ENCODE measurements around the gene TMEM141. TPM values are rescaled to one million over a fixed set of nuclear protein-coding genes. Genes with fewer than 3 reads are reported as not detected.
"Not testable (repeated sequence)": the region's sequence is repeated elsewhere in the genome, so short reads cannot be mapped to it uniquely, and the experiment has no call there.

The TMEM141 gene
- total RNA-seq, 6 experiments from 2014 or later, result 46.5 to 105 (median 56.7) TPM

DNA sequence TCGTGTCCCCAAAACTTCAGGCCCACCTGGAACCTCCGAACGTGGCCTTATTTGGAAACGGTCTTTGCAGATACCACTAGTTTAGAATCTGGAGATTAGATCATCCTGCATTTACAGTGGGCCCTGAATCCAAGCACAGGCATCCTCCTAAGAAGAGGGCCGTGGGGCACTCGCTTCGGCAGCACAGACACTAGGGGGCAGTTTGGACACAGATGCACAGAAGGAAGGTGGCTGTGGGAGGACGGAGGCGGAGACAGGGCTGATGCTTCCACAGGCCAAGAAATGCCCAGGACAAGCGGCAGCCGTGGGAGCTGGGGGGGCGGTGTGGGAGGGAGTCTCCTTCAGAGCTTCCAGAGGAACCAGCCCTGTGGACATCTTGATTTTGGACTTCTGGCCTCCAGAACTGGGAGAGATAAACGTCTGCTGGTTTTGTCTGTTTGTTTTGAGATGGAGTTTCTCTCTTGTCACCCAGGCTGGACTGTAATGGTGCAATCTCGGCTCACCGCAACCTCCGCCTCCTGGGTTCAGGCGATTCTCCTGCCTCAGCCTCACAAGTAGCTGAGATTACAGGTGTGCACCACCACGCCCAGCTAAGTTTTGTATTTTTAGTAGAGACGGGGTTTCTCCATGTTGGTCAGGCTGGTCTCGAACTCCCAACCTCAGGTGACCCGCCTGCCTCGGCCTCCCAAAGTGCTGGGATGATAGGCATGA lies 30.2 kb upstream of the TMEM141 start:
- peak; percentile 47 to 68 (median 63) for ATAC-seq
- WGBS (ENCODE audit: insufficient coverage, low coverage, low lambda C conversion rate, missing lambda C conversion rate), result 45% methylated on average over 13 of the region's 22 CpGs
- intact Hi-C loops (cut with DNase I); H3K27ac ChIP-seq; H3K4me1 ChIP-seq; H3K36me3 ChIP-seq; H3K9me3 ChIP-seq; H3K4me3 ChIP-seq; H3K27me3 ChIP-seq: not testable (repeated sequence)
- peak in 2 of 3 donors; percentile 58 to 67 for DNase-seq
- TF ChIP-seq, protein P1, sequence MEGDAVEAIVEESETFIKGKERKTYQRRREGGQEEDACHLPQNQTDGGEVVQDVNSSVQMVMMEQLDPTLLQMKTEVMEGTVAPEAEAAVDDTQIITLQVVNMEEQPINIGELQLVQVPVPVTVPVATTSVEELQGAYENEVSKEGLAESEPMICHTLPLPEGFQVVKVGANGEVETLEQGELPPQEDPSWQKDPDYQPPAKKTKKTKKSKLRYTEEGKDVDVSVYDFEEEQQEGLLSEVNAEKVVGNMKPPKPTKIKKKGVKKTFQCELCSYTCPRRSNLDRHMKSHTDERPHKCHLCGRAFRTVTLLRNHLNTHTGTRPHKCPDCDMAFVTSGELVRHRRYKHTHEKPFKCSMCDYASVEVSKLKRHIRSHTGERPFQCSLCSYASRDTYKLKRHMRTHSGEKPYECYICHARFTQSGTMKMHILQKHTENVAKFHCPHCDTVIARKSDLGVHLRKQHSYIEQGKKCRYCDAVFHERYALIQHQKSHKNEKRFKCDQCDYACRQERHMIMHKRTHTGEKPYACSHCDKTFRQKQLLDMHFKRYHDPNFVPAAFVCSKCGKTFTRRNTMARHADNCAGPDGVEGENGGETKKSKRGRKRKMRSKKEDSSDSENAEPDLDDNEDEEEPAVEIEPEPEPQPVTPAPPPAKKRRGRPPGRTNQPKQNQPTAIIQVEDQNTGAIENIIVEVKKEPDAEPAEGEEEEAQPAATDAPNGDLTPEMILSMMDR (IDR thresholded peaks at IDR 0.05), result peak in 3 of 4 donors; percentile 39 to 48 (median 46)

DNA sequence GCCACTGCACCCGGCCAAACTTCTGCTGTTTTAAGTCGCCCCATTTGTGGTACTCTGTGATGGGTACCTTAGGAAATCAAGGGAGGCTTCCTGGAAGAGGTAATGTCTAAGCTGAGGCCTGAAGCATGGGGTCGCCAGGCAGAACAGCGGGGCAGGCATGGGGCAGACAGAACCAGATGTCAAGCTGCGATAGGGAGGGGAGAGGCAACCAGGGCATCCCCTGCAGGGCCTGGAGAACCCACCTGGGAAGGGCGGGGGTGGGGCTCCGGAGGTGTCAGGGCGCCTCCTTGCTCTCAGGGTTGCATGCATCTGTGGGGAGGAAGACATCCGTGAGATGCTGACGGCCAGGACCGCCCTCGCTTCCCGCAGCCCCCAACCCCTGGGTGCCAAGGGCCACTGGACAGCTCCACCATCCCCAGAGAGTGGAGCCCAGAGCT lies 29.6 kb upstream of the TMEM141 start:
- WGBS (ENCODE audit: insufficient coverage, low coverage, low lambda C conversion rate, missing lambda C conversion rate), result 73% methylated on average over 3 of the region's 13 CpGs
- DNase-seq, result no peak
- Histone ChIP-seq H3K27me3 (no peaks in the 10 kb centered on the region), H3K4me3 (no peak overlapping the region), H3K9me3 (no peaks in the 10 kb centered on the region), H3K4me1 (no peaks in the 10 kb centered on the region), H3K36me3 (no peaks in the 10 kb centered on the region), H3K27ac (no peak overlapping the region)
- intact Hi-C loops (cut with DNase I), result no loop called here
- TF ChIP-seq, protein P1 (IDR thresholded peaks at IDR 0.05), result no peak
- no peak for TF ChIP-seq POLR2A (IDR thresholded peaks at IDR 0.05)
- ATAC-seq, result no peak

DNA sequence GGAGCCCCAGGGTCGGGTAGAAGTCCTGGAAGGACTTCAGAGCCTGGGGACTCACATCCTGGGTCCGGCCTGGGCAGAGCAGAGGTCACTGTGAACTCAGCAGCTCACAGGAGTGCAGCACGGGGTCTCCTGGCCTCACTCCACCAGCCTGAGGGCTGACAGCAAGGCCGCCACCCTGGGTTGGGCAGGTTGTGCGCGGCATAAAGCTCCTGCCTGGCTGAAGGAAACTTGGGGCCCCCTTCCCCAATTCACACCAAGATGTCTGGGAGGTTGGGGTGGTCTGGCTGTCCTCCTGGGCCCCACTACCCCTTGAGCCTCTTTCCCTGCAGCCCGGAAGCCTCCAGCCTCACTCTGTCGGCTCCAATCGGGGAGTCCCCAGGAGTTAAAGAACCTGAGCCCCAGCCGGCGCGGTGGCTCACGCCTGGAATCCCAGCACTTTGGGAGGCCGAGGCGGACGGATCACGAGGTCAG lies 28.9 kb upstream of the TMEM141 start:
- Histone ChIP-seq H3K4me1 (no peaks in the 10 kb centered on the region), H3K4me3 (no peak overlapping the region), H3K36me3 (no peaks in the 10 kb centered on the region), H3K27ac (no peak overlapping the region), H3K27me3 (no peaks in the 10 kb centered on the region), H3K9me3 (no peaks in the 10 kb centered on the region)
- ATAC-seq, result no peak
- intact Hi-C loops (cut with DNase I), result no loop called here
- DNase-seq, result no peak
- WGBS (ENCODE audit: insufficient coverage, low coverage, low lambda C conversion rate, missing lambda C conversion rate), result 88% methylated on average over 8 of the region's 17 CpGs
- TF ChIP-seq, protein P1 (IDR thresholded peaks at IDR 0.05), result no peak
- no peak for TF ChIP-seq POLR2A (IDR thresholded peaks at IDR 0.05)

DNA sequence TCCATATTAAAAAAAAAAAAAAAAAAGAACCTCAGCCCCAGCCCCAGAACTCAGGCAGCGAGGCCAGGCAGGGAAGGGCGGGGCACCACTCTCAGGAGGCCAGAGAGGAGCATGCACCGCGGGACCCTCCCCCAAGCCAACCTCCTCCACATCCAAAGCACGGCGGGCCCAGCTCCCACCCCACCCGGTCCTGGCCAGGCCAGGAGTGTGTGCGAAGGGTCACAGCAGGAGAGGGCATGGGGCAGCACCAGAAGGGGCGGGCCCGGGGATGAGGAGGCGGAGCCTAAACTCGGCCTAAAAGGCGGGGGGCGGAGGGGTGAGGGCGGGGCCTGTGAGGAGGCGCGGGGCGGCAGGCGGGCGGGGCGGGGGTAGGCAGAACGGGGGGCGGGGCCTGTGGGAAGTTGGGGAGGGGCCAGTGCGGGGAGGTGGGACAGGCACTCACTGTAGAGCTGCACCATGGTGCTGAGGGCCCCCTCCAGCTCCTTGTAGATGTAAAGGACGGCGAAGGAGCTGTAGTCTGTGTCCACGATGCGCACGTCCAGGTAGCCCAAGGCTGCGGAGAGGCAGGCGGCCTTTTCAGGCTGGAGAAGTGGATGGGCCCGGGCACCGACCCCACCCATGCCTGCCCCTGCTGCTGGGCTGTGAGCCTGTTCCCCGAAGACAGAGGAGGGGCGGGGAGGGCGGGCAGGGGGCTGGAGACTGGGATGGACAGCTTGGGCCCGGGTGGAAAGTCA lies 28.1 kb upstream of the TMEM141 start:
- 18% methylated on average over 15 of the region's 37 CpGs for WGBS (ENCODE audit: insufficient coverage, low coverage, low lambda C conversion rate, missing lambda C conversion rate)
- H3K27me3 ChIP-seq, result no peaks in the 10 kb centered on the region
- ATAC-seq (peak in 2 of 4 donors; percentile 12 to 30), DNase-seq (no peak)
- no peaks in the 10 kb centered on the region for H3K36me3 ChIP-seq
- TF ChIP-seq, protein P1 (IDR thresholded peaks at IDR 0.05), result no peak
- TF ChIP-seq POLR2A (IDR thresholded peaks at IDR 0.05), result no peak
- no peak overlapping the region for H3K4me3 ChIP-seq
- H3K9me3 ChIP-seq, result no peaks in the 10 kb centered on the region
- intact Hi-C loops (cut with DNase I), result no loop called here
- no peaks in the 10 kb centered on the region for H3K4me1 ChIP-seq
- no peak overlapping the region for H3K27ac ChIP-seq
